Measurements from ENCODE around the gene EIF3CL. TPM values are rescaled to one million over a fixed set of nuclear protein-coding genes. Genes with fewer than 3 reads are reported as not detected.
A peak's percentile ranks its signal among the peaks of the same experiment; 100 is the strongest.
"Not testable (repeated sequence)": the region's sequence is repeated elsewhere in the genome, so short reads cannot be mapped to it uniquely, and the experiment has no call there.

Gene EIF3CL
- total RNA-seq, 1 experiment from 2014 or later = 80.4 TPM

GRCh38 chr16:28382177-28382867, 21.3 kb downstream of the EIF3CL start:
- H4K20me1 ChIP-seq (ENCODE audit: low read length); BruUV-seq (replicated peaks); H3K9me3 ChIP-seq (ENCODE audit: low read length); H3F3A ChIP-seq (ENCODE audit: low read length, unreplicated experiment); H3K4me3 ChIP-seq (ENCODE audit: low read length); intact Hi-C loops (cut with micrococcal nuclease); H3K27me3 ChIP-seq (ENCODE audit: low read length); CTCF ChIA-PET; H3K27ac ChIP-seq (ENCODE audit: low read length); H3K9ac ChIP-seq (ENCODE audit: low read length); H3K4me1 ChIP-seq (ENCODE audit: insufficient read depth, low read length); POLR2A ChIA-PET (ENCODE audit: unreplicated experiment); DNase-seq; H3K79me2 ChIP-seq (ENCODE audit: low read length); H2AFZ ChIP-seq (ENCODE audit: low read length); H3K4me2 ChIP-seq (ENCODE audit: low read length); H3K9me2 ChIP-seq (replicated peaks; ENCODE audit: low read length); H3K36me3 ChIP-seq (ENCODE audit: low read depth, low read length): not testable (repeated sequence)
- peak; percentile 86 for ATAC-seq

- H3K9ac ChIP-seq (ENCODE audit: low read length); H3K4me1 ChIP-seq (ENCODE audit: insufficient read depth, low read length); H2AFZ ChIP-seq (ENCODE audit: low read length); H3K27ac ChIP-seq (ENCODE audit: low read length); H3K4me3 ChIP-seq (ENCODE audit: low read length); H3K9me3 ChIP-seq (ENCODE audit: low read length); H3K4me2 ChIP-seq (ENCODE audit: low read length); H3K27me3 ChIP-seq (ENCODE audit: low read length); H3K36me3 ChIP-seq (ENCODE audit: low read depth, low read length); ATAC-seq; H3K9me2 ChIP-seq (replicated peaks; ENCODE audit: low read length); CTCF ChIA-PET; BruUV-seq (replicated peaks); H3K79me2 ChIP-seq (ENCODE audit: low read length); H4K20me1 ChIP-seq (ENCODE audit: low read length); DNase-seq; H3F3A ChIP-seq (ENCODE audit: low read length, unreplicated experiment); intact Hi-C loops (cut with micrococcal nuclease); POLR2A ChIA-PET (ENCODE audit: unreplicated experiment): not testable (repeated sequence)
Measured at GRCh38 chr16:28377822-28378221, 25.8 kb downstream of the EIF3CL start.

- H3K9ac ChIP-seq (ENCODE audit: low read length); DNase-seq; H3K9me3 ChIP-seq (ENCODE audit: low read length); H3K4me1 ChIP-seq (ENCODE audit: insufficient read depth, low read length); POLR2A ChIA-PET (ENCODE audit: unreplicated experiment); H3K4me3 ChIP-seq (ENCODE audit: low read length); H2AFZ ChIP-seq (ENCODE audit: low read length); H3K27me3 ChIP-seq (ENCODE audit: low read length); CTCF ChIA-PET; H3K79me2 ChIP-seq (ENCODE audit: low read length); ATAC-seq; H3K27ac ChIP-seq (ENCODE audit: low read length); H3K36me3 ChIP-seq (ENCODE audit: low read depth, low read length); H3K4me2 ChIP-seq (ENCODE audit: low read length); H4K20me1 ChIP-seq (ENCODE audit: low read length); intact Hi-C loops (cut with micrococcal nuclease); H3K9me2 ChIP-seq (replicated peaks; ENCODE audit: low read length); BruUV-seq (replicated peaks); H3F3A ChIP-seq (ENCODE audit: low read length, unreplicated experiment): not testable (repeated sequence)
Measured at GRCh38 chr16:28377108-28377625, 26.5 kb downstream of the EIF3CL start.

- H3K9me3 ChIP-seq (ENCODE audit: low read length); H3K4me1 ChIP-seq (ENCODE audit: insufficient read depth, low read length); H3K27ac ChIP-seq (ENCODE audit: low read length); H3K9ac ChIP-seq (ENCODE audit: low read length); intact Hi-C loops (cut with micrococcal nuclease); H3K4me2 ChIP-seq (ENCODE audit: low read length); H3K79me2 ChIP-seq (ENCODE audit: low read length); H4K20me1 ChIP-seq (ENCODE audit: low read length); H3F3A ChIP-seq (ENCODE audit: low read length, unreplicated experiment); H2AFZ ChIP-seq (ENCODE audit: low read length); H3K27me3 ChIP-seq (ENCODE audit: low read length); DNase-seq; POLR2A ChIA-PET (ENCODE audit: unreplicated experiment); H3K4me3 ChIP-seq (ENCODE audit: low read length); H3K9me2 ChIP-seq (replicated peaks; ENCODE audit: low read length); CTCF ChIA-PET; H3K36me3 ChIP-seq (ENCODE audit: low read depth, low read length): not testable (repeated sequence)
- TSS peak; percentile 40 for BruUV-seq (replicated peaks)
- ATAC-seq = peak; percentile 75
Measured at GRCh38 chr16:28375115-28375514, 28.5 kb downstream of the EIF3CL start.

GRCh38 chr16:28374281-28374680, 29.4 kb downstream of the EIF3CL start:
- H3K9ac ChIP-seq (ENCODE audit: low read length); DNase-seq; intact Hi-C loops (cut with micrococcal nuclease); H3K4me2 ChIP-seq (ENCODE audit: low read length); CTCF ChIA-PET; BruUV-seq (replicated peaks); H3K9me2 ChIP-seq (replicated peaks; ENCODE audit: low read length); H3K36me3 ChIP-seq (ENCODE audit: low read depth, low read length); H4K20me1 ChIP-seq (ENCODE audit: low read length); POLR2A ChIA-PET (ENCODE audit: unreplicated experiment); H3K27me3 ChIP-seq (ENCODE audit: low read length); H3K4me3 ChIP-seq (ENCODE audit: low read length); H2AFZ ChIP-seq (ENCODE audit: low read length); H3K4me1 ChIP-seq (ENCODE audit: insufficient read depth, low read length); H3K27ac ChIP-seq (ENCODE audit: low read length); ATAC-seq; H3K79me2 ChIP-seq (ENCODE audit: low read length); H3K9me3 ChIP-seq (ENCODE audit: low read length); H3F3A ChIP-seq (ENCODE audit: low read length, unreplicated experiment): not testable (repeated sequence)

- not testable (repeated sequence) for H3K9me3 ChIP-seq (ENCODE audit: low read length)
Measured at GRCh38 chr16:28367926-28368325, 35.7 kb downstream of the EIF3CL start.

More at GRCh38 chr16:28367926-28368325, 35.7 kb downstream of the EIF3CL start:
- H3K4me3 ChIP-seq (ENCODE audit: low read length); H3K79me2 ChIP-seq (ENCODE audit: low read length); H3K27me3 ChIP-seq (ENCODE audit: low read length); H2AFZ ChIP-seq (ENCODE audit: low read length); H3K36me3 ChIP-seq (ENCODE audit: low read depth, low read length); H3K27ac ChIP-seq (ENCODE audit: low read length); H3F3A ChIP-seq (ENCODE audit: low read length, unreplicated experiment); CTCF ChIA-PET; POLR2A ChIA-PET (ENCODE audit: unreplicated experiment); DNase-seq; H3K9me2 ChIP-seq (replicated peaks; ENCODE audit: low read length); H3K4me1 ChIP-seq (ENCODE audit: insufficient read depth, low read length); intact Hi-C loops (cut with micrococcal nuclease); ATAC-seq; H4K20me1 ChIP-seq (ENCODE audit: low read length); H3K9ac ChIP-seq (ENCODE audit: low read length); H3K4me2 ChIP-seq (ENCODE audit: low read length); BruUV-seq (replicated peaks): not testable (repeated sequence)
